Measurements from ENCODE around the gene TASP1. TPM values are rescaled to one million over a fixed set of nuclear protein-coding genes. Genes with fewer than 3 reads are reported as not detected.

TASP1 gene
- total and polyA plus RNA-seq, 10 of the 15 experiments (the other 5 are each of a cell fraction or from before 2014, with no cell fraction given) = 7.4 to 17.8 (median 10.5) TPM

DNA sequence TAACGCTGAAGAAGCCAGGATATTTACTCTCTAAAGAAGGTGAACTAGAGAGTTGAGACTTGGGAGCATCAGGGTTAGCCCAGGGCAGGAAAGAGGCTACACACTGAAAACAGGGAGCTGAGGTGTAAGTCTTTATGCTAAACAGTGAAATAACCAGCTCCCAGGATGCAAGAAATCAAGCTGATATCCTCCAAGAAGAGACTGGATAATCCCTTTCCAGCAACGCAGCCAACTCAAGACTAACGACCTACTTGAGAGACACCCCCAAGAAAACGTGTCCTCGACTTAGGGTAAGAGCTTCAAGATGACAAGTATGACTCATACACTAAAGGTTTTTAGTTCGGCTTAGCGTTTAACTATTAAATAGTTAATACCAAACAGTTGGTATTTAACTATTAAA, 202.2 kb downstream of the TASP1 start:
- ChIA-PET SMC1A (ENCODE audit: uncharacterized antibody, unreplicated experiment) (interaction anchor here (1.1 to 1.3 kb wide), 2 partner anchors 8 to 24 kb away, joined by 3 to 6 read pairs; no protein-coding TSS in a partner anchor), POLR2A (no interaction called here), CTCF (no interaction called here), RAD21 (ENCODE audit: unreplicated experiment) (no interaction called here)
- FAIRE-seq (no peak), ATAC-seq (no peak), DNase-seq (ENCODE audit: low read depth, low spot score) (no peak)
- 86% methylated on average over 7 of the region's 7 CpGs for WGBS (ENCODE audit: insufficient coverage, insufficient replicate concordance, low lambda C conversion rate, missing lambda C conversion rate)
- Histone ChIP-seq H4K20me1 (ENCODE audit: control insufficient read depth, insufficient read depth) (no peaks in the 10 kb centered on the region), H3K4me2 (ENCODE audit: control insufficient read depth, insufficient read depth) (no peak overlapping the region), H3K27ac (ENCODE audit: control insufficient read depth, insufficient read depth) (no peak overlapping the region), H3K4me1 (ENCODE audit: control insufficient read depth, insufficient read depth, low read length) (no peaks in the 10 kb centered on the region), H3K79me2 (ENCODE audit: control insufficient read depth, insufficient read depth, low read length) (no peaks in the 10 kb centered on the region), H3K9me3 (replicated peaks; ENCODE audit: control insufficient read depth, insufficient read depth, low read length) (no peaks in the 10 kb centered on the region), H3K4me3 (no peak overlapping the region), H3K36me3 (ENCODE audit: control insufficient read depth in 2 of 2, insufficient read depth in 2 of 2, low read length in 1 of 2) (no peaks in the 10 kb centered on the region), H2AFZ (ENCODE audit: control insufficient read depth, low read depth, low read length) (no peak overlapping the region), H3K27me3 (replicated peaks in 1 of 2; ENCODE audit: control insufficient read depth in 2 of 2, insufficient read depth in 2 of 2, low read length in 1 of 2) (no peaks in the 10 kb centered on the region), H3K9ac (ENCODE audit: control insufficient read depth, insufficient read depth, low read length) (no peak overlapping the region)
- in situ Hi-C loops (cut with MboI) = no loop called here
- intact Hi-C loops (cut with micrococcal nuclease; ENCODE audit: unreplicated experiment) = no loop called here
- no peak for TF ChIP-seq NR2C1 (IDR thresholded peaks at IDR 0.05)
- no peak for TF ChIP-seq RAD51 (IDR thresholded peaks at IDR 0.05)
- TF ChIP-seq, protein P1, sequence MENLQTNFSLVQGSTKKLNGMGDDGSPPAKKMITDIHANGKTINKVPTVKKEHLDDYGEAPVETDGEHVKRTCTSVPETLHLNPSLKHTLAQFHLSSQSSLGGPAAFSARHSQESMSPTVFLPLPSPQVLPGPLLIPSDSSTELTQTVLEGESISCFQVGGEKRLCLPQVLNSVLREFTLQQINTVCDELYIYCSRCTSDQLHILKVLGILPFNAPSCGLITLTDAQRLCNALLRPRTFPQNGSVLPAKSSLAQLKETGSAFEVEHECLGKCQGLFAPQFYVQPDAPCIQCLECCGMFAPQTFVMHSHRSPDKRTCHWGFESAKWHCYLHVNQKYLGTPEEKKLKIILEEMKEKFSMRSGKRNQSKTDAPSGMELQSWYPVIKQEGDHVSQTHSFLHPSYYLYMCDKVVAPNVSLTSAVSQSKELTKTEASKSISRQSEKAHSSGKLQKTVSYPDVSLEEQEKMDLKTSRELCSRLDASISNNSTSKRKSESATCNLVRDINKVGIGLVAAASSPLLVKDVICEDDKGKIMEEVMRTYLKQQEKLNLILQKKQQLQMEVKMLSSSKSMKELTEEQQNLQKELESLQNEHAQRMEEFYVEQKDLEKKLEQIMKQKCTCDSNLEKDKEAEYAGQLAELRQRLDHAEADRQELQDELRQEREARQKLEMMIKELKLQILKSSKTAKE (IDR thresholded peaks at IDR 0.05; ENCODE audit: low read depth, poor library complexity, severe bottlenecking) = no peak
- TF ChIP-seq FOXM1 (IDR thresholded peaks at IDR 0.05; ENCODE audit: low read depth, low read length) = no peak
- no peak for TF ChIP-seq TBL1XR1 (IDR thresholded peaks at IDR 0.05; ENCODE audit: low read depth, low read length)
- TF ChIP-seq MTA3 (IDR thresholded peaks at IDR 0.05; ENCODE audit: borderline replicate concordance, low read length) = no peak
- TF ChIP-seq ZBTB40 (IDR thresholded peaks at IDR 0.05; ENCODE audit: borderline replicate concordance) = no peak
- TF ChIP-seq ZNF384 (IDR thresholded peaks at IDR 0.05; ENCODE audit: borderline replicate concordance, low read depth, low read length) = no peak
- no peak for TF ChIP-seq RFX5 (IDR thresholded peaks at IDR 0.05; ENCODE audit: low read depth, low read length)
- no peak for TF ChIP-seq NFXL1 (IDR thresholded peaks at IDR 0.05; ENCODE audit: borderline replicate concordance)
- TF ChIP-seq, protein P2, sequence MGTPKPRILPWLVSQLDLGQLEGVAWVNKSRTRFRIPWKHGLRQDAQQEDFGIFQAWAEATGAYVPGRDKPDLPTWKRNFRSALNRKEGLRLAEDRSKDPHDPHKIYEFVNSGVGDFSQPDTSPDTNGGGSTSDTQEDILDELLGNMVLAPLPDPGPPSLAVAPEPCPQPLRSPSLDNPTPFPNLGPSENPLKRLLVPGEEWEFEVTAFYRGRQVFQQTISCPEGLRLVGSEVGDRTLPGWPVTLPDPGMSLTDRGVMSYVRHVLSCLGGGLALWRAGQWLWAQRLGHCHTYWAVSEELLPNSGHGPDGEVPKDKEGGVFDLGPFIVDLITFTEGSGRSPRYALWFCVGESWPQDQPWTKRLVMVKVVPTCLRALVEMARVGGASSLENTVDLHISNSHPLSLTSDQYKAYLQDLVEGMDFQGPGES (IDR thresholded peaks at IDR 0.05) = no peak
- TF ChIP-seq RBBP5 (conservative IDR thresholded peaks at IDR 0.05) = no peak
- TF ChIP-seq ZSCAN29 (IDR thresholded peaks at IDR 0.05) = no peak
- TF ChIP-seq BACH1 (IDR thresholded peaks at IDR 0.05; ENCODE audit: borderline replicate concordance) = no peak
- TF ChIP-seq BHLHE40 (IDR thresholded peaks at IDR 0.05; ENCODE audit: borderline replicate concordance in 1 of 2, low read depth in 2 of 2, low read length in 1 of 2) = no peak
- TF ChIP-seq, protein P3, sequence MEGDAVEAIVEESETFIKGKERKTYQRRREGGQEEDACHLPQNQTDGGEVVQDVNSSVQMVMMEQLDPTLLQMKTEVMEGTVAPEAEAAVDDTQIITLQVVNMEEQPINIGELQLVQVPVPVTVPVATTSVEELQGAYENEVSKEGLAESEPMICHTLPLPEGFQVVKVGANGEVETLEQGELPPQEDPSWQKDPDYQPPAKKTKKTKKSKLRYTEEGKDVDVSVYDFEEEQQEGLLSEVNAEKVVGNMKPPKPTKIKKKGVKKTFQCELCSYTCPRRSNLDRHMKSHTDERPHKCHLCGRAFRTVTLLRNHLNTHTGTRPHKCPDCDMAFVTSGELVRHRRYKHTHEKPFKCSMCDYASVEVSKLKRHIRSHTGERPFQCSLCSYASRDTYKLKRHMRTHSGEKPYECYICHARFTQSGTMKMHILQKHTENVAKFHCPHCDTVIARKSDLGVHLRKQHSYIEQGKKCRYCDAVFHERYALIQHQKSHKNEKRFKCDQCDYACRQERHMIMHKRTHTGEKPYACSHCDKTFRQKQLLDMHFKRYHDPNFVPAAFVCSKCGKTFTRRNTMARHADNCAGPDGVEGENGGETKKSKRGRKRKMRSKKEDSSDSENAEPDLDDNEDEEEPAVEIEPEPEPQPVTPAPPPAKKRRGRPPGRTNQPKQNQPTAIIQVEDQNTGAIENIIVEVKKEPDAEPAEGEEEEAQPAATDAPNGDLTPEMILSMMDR (IDR thresholded peaks at IDR 0.05 in 2 of 3, conservative IDR thresholded peaks at IDR 0.05 in 1 of 3; ENCODE audit: control insufficient read depth in 2 of 3, extremely low read depth in 1 of 3, insufficient read depth in 1 of 3, low read depth in 3 of 3, low read length in 3 of 3) = no peak
- BruUV-seq (replicated peaks) = no TSS peak

All from GM12878 (cell line).